B cell (primary cell): ENCODE results near the gene MUC4. TPM values are rescaled to one million over a fixed set of nuclear protein-coding genes. Genes with fewer than 3 reads are reported as not detected.
A peak's percentile ranks its signal among the peaks of the same experiment; 100 is the strongest.

Source experiments
- ATAC-seq: fragments of 200-7000 bp; cut with Tn5 transposase; one replicate; pipeline ENCODE4 v1.10.0; 2021; ENCODE audit warnings: low read depth, mild to moderate bottlenecking, moderate number of reproducible peaks, moderate library complexity
- CTCF ChIA-PET: fragments of 350-600 bp; sonication (Branson Sonifier 250); formaldehyde crosslinking; loops from one replicate; lab custom pipeline; 2021; ENCODE audit warnings: antibody characterized with exemption, inconsistent platforms; lab: Charles Lee
- POLR2A ChIA-PET: fragments of 350-600 bp; sonication (Branson Sonifier 250); formaldehyde crosslinking; loops from one replicate; lab custom pipeline; 2021; ENCODE audit warnings: antibody characterized with exemption; lab: Charles Lee
- DNase-seq: peaks from one replicate; pipeline ENCODE4 v3.0.0; 2013
- H2AFZ ChIP-seq: 2 replicates; pipeline ENCODE4 v1.6.1; 2012; ENCODE audit warnings: mild to moderate bottlenecking, low read depth, low read length; ENCODE audit not compliant: insufficient read depth, poor library complexity, severe bottlenecking
- H3K27ac ChIP-seq, 2 donors: 1 replicate in 1 of 2; 2 replicates in 1 of 2; pipeline ENCODE4 v1.5.1; 2012 to 2013; ENCODE audit warnings: low read length in 2 of 2, mild to moderate bottlenecking in 2 of 2, moderate library complexity in 1 of 2
- H3K27me3 ChIP-seq, 4 experiments: fragments of 200-600 bp in 1 of 4; sonication (generic) in 1 of 4; replicated peaks in 1 of 4; 1 replicate in 2 of 4; 2 replicates in 2 of 4; pipeline versions ENCODE4 v1.6.1 to v1.7.0; 2013 to 2016; ENCODE audit warnings: low read length in 3 of 4, mild to moderate bottlenecking in 2 of 4, mixed read lengths in 1 of 4, moderate library complexity in 1 of 4; ENCODE audit not compliant: insufficient read depth in 4 of 4, control insufficient read depth in 3 of 4; ENCODE audit errors: control extremely low read depth in 1 of 4
- H3K36me3 ChIP-seq, 2 experiments: replicated peaks in 1 of 2; 1 replicate in 1 of 2; 2 replicates in 1 of 2; pipeline versions ENCODE4 v1.6.1 to v1.7.1; 2013; ENCODE audit warnings: low read length in 1 of 2; ENCODE audit not compliant: insufficient read depth in 2 of 2, control insufficient read depth in 1 of 2; ENCODE audit errors: control extremely low read depth in 1 of 2, extremely low read depth in 1 of 2
- H3K4me1 ChIP-seq, 2 donors: fragments of 200-600 bp in 1 of 2; sonication (generic) in 1 of 2; 1 replicate in 1 of 2; 2 replicates in 1 of 2; pipeline versions ENCODE4 v1.5.1 to v1.6.1; 2013 to 2017; ENCODE audit warnings: low read length in 2 of 2; ENCODE audit not compliant: control insufficient read depth in 2 of 2, insufficient read depth in 2 of 2
- H3K4me2 ChIP-seq: replicated peaks from 2 replicates; pipeline ENCODE3; 2012; ENCODE audit warnings: mild to moderate bottlenecking, low read depth, low read length; ENCODE audit not compliant: poor library complexity, severe bottlenecking
- H3K4me3 ChIP-seq, 5 experiments: fragments of 200-600 bp in 1 of 5; sonication (generic) in 1 of 5; 1 replicate in 3 of 5; 2 replicates in 2 of 5; pipeline versions ENCODE4 v1.5.1 to v1.7.0; 2011 to 2016; ENCODE audit warnings: low read length in 4 of 5, mild to moderate bottlenecking in 4 of 5, low read depth in 2 of 5, control low read depth in 1 of 5, moderate library complexity in 1 of 5; ENCODE audit not compliant: insufficient read depth in 1 of 5; ENCODE audit errors: control extremely low read depth in 1 of 5, extremely low read depth in 1 of 5
- H3K79me2 ChIP-seq: fragments of 200-600 bp; sonication (generic); one replicate; pipeline ENCODE4 v1.6.0; 2016; ENCODE audit warnings: low read length; ENCODE audit not compliant: control insufficient read depth, insufficient read depth
- H3K9ac ChIP-seq: fragments of 200-600 bp; sonication (generic); 2 replicates; pipeline ENCODE4 v1.6.1; 2017; ENCODE audit warnings: mild to moderate bottlenecking, low read length, moderate library complexity
- H3K9me3 ChIP-seq, 3 donors: one replicate each; pipeline versions ENCODE4 v1.6.1 to v1.7.1; 2013; ENCODE audit warnings: low read length in 2 of 3; ENCODE audit not compliant: control insufficient read depth in 2 of 3, insufficient read depth in 1 of 3; ENCODE audit errors: control extremely low read depth in 1 of 3
- H4K20me1 ChIP-seq: 2 replicates; pipeline ENCODE4 v1.6.0; 2012; ENCODE audit warnings: mild to moderate bottlenecking, low read length; ENCODE audit not compliant: insufficient read depth, control insufficient read depth, poor library complexity, severe bottlenecking
- H3K27ac Mint-ChIP-seq: one replicate; pipeline ENCODE4 v1.8.0; 2021; ENCODE audit warnings: mixed read lengths
- H3K27me3 Mint-ChIP-seq: one replicate; pipeline ENCODE4 v1.8.0; 2021; ENCODE audit warnings: mixed read lengths
- H3K4me1 Mint-ChIP-seq: one replicate; pipeline ENCODE4 v1.8.0; 2021; ENCODE audit warnings: mixed read lengths
- H3K4me3 Mint-ChIP-seq: one replicate; pipeline ENCODE4 v1.8.0; 2021; ENCODE audit warnings: mixed read lengths
- H3K9me3 Mint-ChIP-seq: one replicate; pipeline ENCODE4 v1.8.0; 2022; ENCODE audit warnings: mixed read lengths; ENCODE audit not compliant: insufficient read depth
- EZH2 ChIP-seq: IDR thresholded peaks from 2 replicates; pipeline ENCODE4 v1.6.1; 2012; ENCODE audit warnings: borderline replicate concordance, low read depth, mild to moderate bottlenecking, moderate library complexity, low read length; ENCODE audit not compliant: insufficient read depth, poor library complexity, severe bottlenecking
- WGBS: methylation state at CpG from one replicate; pipeline ENCODE4 v1.1.5; 2013; ENCODE audit warnings: missing lambda C conversion rate; ENCODE audit not compliant: insufficient coverage; 5-methylcytosine and 5-hydroxymethylcytosine counted together
- intact Hi-C: fragments of 100-400 bp; cut with micrococcal nuclease; formaldehyde crosslinking; loops from one replicate; pipeline ENCODE4 v1.10.0; 2022
- polyA plus RNA-seq: library from polyadenylated mRNA; depleted of rRNA; stranded (reverse); fragments of >200 nt; gene quantifications from 2 replicates; pipeline ENCODE4 v1.2.3, GENCODE V29; 2012
- total RNA-seq, 2 donors: library from RNA; stranded (reverse); fragments of 120-200 nt in 1 of 2; gene quantifications; 1 replicate in 1 of 2; 2 replicates in 1 of 2; pipeline versions ENCODE4 v1.2.3 to v1.2.4, GENCODE V29; 2013 to 2022
- TF ChIP-seq, protein P1 (sequence below): fragments of 200-600 bp; IDR thresholded peaks from one replicate; pipeline ENCODE4 v1.8.0; 2022; ENCODE audit warnings: antibody characterized with exemption, mild to moderate bottlenecking

The MUC4 gene
- total and polyA plus RNA-seq, 2 donors (not counting 1 experiment from before 2014, with no cell fraction given): 0.22 to 1.2 TPM

GRCh38 chr3:195715583-195716266 lies 96.0 kb downstream of the MUC4 start:
- intact Hi-C loops: no loop called here
- Mint-ChIP-seq H3K27ac (peak overlapping the region; percentile 7), H3K4me3 (no peak overlapping the region), H3K9me3 (no peaks in the 10 kb centered on the region), H3K4me1 (peaks cover 6% of the 10 kb centered on the region), H3K27me3 (peaks cover 10% of the 10 kb centered on the region)
- no peaks in the 10 kb centered on the region for H3K27me3 ChIP-seq
- H2AFZ ChIP-seq: no peak overlapping the region
- DNase-seq (no peak), ATAC-seq (peak; percentile 46)
- peaks cover 0 to 10% (median 0%) of the 10 kb centered on the region in 3 donors for H3K9me3 ChIP-seq
- 87% methylated on average over 14 of the region's 14 CpGs for WGBS
- H3K79me2 ChIP-seq: no peaks in the 10 kb centered on the region
- H4K20me1 ChIP-seq: no peaks in the 10 kb centered on the region
- no peak overlapping the region for H3K9ac ChIP-seq
- H3K4me3 ChIP-seq: no peak overlapping the region
- ChIA-PET CTCF (interaction anchor here (0.7 to 1.4 kb wide), 3 partner anchors 11 to 982 kb away, joined by 3 to 4 read pairs (median 3); no protein-coding TSS in a partner anchor), POLR2A (no interaction called here)
- TF ChIP-seq, protein P1, sequence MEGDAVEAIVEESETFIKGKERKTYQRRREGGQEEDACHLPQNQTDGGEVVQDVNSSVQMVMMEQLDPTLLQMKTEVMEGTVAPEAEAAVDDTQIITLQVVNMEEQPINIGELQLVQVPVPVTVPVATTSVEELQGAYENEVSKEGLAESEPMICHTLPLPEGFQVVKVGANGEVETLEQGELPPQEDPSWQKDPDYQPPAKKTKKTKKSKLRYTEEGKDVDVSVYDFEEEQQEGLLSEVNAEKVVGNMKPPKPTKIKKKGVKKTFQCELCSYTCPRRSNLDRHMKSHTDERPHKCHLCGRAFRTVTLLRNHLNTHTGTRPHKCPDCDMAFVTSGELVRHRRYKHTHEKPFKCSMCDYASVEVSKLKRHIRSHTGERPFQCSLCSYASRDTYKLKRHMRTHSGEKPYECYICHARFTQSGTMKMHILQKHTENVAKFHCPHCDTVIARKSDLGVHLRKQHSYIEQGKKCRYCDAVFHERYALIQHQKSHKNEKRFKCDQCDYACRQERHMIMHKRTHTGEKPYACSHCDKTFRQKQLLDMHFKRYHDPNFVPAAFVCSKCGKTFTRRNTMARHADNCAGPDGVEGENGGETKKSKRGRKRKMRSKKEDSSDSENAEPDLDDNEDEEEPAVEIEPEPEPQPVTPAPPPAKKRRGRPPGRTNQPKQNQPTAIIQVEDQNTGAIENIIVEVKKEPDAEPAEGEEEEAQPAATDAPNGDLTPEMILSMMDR: no peak
- TF ChIP-seq EZH2: no peak
- peaks cover 0 to under 1% of the 10 kb centered on the region in 2 donors for H3K4me1 ChIP-seq
- no peak overlapping the region for H3K27ac ChIP-seq
- H3K36me3 ChIP-seq: peaks cover 0 to 15% of the 10 kb centered on the region in 2 experiments
- H3K4me2 ChIP-seq: no peak overlapping the region

GRCh38 chr3:195715134-195715533 lies 96.6 kb downstream of the MUC4 start:
- H3K27me3 ChIP-seq: no peaks in the 10 kb centered on the region
- ChIA-PET CTCF (interaction anchor here (0.8 kb wide), 1 partner anchor 135 kb away, joined by 3 read pairs; no protein-coding TSS in a partner anchor), POLR2A (no interaction called here)
- intact Hi-C loops: no loop called here
- H3K4me3 ChIP-seq: no peak overlapping the region
- 68% methylated on average over 4 of the region's 4 CpGs for WGBS
- TF ChIP-seq, protein P1: no peak
- no peak for TF ChIP-seq EZH2
- H3K4me1 ChIP-seq: no peaks in the 10 kb centered on the region
- H3K4me2 ChIP-seq: no peak overlapping the region
- Mint-ChIP-seq H3K4me1 (peaks cover 6% of the 10 kb centered on the region), H3K9me3 (no peaks in the 10 kb centered on the region), H3K4me3 (no peak overlapping the region), H3K27me3 (peaks cover 10% of the 10 kb centered on the region), H3K27ac (no peak overlapping the region)
- H3K27ac ChIP-seq: no peak overlapping the region
- no peaks in the 10 kb centered on the region for H4K20me1 ChIP-seq
- no peak overlapping the region for H3K9ac ChIP-seq
- peaks cover 0 to 15% of the 10 kb centered on the region in 2 experiments for H3K36me3 ChIP-seq
- H2AFZ ChIP-seq: no peak overlapping the region
- no peaks in the 10 kb centered on the region for H3K79me2 ChIP-seq
- peaks cover 0 to 10% (median 0%) of the 10 kb centered on the region in 3 donors for H3K9me3 ChIP-seq
- no peak for ATAC-seq
- DNase-seq: no peak
